NCI-H1930 (cell line): ENCODE results near the gene CCNY.

ENCODE experiments used
- DNase-seq, 2 experiments: peaks; one replicate each; lab custom pipeline; 2025; lab: John Stamatoyannopoulos, UW

CCNY gene

DNA sequence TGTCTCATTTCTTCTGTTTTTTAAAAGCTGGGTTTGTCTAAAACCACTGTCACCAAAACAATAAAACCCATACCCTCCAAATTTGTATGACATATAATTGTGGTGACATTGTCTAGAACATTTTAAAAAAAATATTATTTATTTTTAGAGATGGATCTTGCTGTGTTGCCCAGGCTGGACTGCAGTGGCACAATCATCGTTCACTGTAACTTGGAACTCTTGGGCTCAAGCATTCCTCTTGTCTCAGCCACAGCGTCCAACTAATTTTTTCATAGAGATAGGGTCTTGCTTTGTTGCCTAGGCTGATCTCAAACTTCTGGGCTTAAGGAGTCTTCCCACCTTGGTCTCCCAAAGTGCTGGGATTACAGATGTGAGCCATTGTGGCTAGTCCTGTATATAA lies 116.5 kb downstream of the CCNY start:
- no peak for DNase-seq

DNA sequence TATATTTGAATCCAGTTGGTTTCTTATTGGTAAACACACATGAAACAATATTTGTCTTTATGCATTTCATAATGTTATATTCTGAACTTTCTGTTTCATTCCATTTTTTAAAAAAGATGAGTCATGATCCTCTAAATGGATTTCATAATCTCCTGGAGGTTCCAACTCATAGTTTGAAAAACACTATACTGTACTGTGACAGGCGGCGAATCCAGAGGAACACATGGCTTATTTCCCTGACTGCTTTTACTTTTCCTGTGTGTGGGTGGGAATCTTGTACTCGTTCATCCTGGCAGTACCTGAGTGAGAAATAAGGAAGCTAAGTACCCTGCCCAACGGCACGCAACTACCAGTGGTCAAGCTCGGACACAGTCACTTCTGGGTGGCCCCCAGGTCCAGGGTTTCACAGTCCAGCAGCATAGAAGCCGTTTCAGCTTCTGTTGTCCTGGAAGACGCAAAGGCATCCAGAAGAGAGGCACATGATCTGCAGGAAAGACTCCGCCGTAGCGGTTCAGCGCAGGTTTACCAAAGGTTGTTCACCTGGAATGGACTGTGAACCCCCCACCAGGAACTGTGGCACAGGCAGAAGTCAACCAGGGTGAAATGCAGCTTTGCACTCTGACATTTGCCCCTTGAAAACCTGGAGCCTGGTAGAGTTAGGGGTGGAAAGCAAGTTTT lies 117.7 kb downstream of the CCNY start:
- no peak for DNase-seq

DNA sequence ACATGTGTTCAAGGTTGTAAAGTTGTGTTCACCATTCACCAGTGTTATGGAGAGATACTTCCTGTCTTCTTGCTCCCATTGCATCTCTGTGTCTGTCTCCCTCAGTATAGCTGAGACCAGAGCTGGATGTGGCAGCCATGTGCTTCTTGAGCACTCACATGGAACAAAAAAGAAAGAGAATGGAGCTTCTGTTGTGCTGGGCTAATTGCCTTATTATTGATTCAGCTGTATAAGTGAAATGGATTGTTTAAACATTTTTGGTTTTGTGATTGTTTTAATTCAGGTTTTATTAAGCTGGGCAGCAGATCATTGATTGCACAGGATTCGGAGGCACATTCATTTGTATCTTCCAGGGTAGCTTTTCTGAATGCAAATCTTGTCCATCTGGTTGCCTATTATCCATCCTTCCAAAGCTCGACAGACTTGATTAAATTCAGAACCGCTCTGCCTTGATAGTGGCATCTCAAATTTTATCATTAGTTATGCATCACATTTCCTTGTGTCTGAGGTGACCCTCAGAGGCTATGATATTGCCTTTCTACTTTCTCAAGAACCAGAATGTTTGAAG lies 119.9 kb downstream of the CCNY start:
- no peak for DNase-seq

DNA sequence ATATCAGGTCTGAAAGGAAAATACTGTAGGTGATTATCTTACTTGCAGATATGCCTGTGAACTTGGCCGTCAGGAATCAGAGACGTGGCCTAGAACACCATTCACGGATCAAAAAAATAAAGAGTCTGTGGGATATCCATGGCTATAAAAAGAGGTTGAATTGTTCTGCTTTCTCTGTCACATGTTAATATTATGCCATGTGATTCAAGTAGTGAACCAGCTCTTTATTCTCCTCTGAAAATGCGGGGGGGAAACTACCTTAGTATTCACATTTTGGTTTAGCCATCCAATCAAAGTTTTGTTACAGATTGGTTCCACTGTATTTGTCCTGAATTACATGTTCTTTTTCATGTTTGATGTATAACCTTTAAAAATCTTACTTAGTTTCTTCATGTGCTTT lies 120.5 kb downstream of the CCNY start:
- no peak for DNase-seq

DNA sequence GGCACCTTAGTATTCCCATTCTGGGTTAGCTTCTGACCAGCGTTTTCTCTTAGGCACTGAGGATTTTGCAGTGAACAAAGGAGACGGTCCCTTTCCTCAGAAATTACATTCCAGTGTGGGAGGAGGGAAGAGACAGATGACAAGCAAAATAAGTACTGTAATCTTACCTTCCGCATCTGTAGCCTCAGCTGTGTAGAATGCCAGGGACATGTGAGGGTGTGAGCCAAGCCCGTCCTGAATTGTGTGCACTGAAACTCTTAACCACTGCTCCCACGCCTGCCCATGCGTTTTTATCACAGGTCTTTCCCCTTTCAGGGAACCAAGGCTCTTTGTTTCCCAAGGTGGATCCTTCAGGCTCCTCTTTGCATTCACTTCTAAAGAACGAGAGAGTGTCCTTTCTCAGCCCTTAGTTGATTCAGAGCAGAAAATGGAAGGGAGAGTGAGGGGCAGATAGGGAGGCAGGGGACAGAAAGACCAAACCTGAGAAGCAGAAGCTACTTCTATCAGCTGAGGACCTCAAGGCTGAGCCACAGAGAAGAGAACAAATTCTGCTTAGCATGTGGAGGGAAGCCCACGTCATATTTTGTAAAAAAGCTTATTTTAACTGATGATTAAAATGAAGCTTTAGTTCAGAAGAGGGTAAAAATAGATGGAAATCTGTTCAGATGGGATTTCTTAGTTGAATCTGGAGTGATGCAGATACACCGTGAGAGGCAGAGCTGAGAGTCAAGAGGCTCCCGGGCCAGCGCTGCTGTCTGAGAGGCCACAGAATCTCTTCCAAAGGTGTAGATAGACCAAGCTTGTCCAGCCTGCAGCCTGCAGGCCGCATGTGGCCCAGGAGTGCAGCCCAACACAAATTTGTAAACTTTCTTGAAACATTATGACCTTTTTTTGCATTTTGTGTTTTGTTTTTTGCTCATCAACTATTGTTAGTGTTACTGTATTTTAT lies 122.5 kb downstream of the CCNY start:
- no peak for DNase-seq

DNA sequence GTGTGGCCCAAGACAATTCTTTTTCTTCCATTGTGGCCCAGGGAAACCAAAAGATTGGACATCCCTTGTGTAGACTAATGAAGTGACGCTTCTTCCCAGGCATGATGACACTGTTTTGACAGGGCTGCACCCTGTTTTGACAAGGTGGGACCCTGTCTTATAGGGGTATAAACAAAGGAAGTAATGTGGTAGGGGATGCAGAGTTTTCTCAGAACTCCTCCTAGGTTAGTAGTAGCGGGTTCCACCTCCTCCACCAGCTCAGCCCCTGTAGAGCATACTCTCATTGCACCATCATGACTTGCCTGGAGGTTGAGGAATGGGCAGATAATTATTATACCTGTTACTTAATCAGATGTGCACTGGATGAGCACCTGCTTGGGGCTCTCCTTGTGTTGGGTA lies 123.1 kb downstream of the CCNY start:
- no peak for DNase-seq

DNA sequence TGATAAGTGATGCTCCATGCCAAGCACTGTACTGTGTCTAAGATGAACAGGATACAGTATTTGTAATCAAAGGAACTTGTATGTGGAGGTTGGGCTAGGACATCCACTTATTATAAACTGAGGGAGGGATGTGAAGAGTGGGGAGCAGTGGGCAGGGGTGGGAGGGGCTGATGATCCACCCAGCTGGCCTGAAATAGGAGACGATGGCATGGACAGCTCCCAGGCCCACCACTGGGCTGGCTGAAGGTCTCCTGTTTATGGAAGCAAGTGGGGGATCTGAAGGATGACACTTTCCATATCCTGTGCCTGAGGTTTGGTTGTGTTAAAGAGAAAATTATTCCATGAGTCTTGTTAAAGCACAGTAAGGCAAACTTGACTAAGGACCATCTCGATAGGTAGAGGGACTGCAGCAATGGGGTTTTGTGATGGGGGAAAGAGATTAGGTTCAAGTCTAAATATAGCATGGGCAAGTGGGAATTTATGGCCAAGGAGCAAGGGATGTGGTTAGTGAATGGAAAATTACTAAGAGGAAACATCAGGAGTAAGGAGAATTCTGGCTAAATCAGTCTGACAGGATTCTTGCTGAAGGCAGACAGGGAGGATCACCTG lies 124.6 kb downstream of the CCNY start:
- DNase-seq, result no peak

DNA sequence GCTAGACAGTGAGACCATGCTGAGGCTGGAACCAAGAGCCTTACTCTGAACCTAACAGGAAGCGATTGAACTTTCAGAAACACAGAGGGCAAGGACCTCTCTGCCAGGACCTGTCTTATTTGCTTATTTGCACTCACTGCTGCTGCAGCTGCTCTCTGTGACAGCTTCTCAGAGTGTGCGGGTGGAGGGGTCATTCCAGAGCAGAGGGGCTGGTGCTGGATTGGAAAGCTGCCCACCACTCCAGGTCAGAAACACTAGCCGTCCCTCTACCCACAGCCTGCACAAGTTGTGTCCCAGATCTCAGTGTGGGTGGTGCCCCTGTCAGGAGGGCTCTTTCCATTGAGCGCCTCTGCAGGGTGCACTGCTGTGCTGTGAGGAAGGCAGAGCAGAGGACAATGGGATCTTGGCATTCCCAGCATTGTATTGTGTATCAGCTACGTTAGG lies 126.2 kb downstream of the CCNY start:
- DNase-seq, result no peak

DNA sequence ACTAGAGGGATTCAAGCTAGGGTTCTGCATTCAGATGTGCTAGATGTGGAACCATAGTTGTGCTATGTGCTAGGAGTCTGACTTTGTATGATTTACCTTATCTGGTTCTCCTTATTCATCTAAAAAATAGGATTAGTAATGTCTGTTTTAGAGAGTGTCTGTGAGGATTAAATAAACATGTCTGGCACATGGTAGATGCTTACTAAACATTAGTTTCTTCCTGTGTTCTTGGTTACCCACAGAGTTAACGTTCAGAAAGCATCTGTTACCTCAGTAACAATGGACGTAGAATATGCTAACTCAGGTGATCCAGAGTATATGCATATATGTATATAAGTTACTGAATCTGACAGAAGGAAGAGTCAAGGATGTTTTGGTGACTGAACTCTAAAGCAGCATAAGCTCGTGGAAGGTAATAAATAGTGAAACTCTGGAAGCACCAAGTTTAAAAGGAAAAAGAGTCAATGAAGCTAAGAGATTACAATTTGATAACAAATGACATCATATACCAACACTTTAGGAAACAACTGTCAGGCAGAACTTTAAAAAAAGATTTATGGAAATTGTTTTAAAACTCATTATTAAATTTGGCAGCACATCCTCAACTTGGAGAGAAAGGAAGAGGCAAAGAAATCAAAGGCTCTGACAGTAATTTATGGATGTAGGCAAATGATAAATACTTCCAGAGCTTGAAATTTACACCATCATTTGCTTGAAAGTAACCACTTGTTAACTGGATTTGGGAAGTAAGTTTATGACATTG lies 127.0 kb downstream of the CCNY start:
- no peak for DNase-seq

DNA sequence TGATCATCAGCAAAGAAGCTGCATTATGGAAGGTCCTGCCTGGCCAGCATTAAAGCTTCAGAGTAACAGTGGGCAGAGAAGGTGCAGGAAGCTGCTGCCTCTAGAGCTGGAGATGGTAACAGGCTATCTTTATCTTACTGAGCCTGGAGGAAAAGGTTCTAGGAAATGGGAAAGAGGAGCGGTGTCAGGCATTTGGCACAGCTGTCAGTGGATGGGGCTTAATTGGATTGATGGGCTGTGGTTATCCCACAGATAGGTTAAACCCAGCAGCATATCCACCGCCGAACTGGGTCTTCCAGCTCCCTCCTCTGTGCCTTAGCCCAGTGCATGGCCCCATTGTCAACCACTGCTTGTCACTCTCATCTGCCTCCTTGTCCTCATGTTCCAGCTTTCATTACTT lies 127.6 kb downstream of the CCNY start:
- DNase-seq, result no peak

DNA sequence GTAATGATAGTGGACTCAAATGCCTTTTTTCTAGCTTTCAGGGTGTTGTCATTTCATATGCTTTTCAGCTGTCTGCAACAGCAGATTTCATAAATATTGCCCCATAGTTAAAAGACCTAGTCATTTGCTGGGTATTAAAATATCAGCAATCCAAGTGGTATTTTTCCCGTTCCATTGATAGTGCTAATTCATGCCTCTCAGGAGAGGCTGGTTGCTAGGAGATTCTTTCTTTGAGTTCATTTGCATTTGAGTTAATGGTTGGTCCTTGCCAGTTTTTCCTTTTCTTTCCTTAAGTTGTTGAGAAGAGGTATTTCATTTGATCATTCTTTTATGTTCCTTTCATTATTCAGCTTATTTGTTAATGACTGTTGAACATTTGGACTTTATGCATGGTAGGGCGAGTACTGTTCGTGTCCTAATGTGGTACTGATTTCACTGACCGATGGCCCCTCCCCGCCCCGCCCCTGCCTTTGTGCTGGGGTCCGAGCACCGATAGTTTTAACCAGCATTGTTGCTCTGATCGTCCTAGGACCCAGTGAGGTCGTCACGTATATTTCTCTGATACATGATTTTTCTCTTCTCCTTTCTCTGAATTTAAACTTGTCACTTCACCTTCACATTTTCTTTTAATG lies 128.6 kb downstream of the CCNY start:
- DNase-seq, result no peak

DNA sequence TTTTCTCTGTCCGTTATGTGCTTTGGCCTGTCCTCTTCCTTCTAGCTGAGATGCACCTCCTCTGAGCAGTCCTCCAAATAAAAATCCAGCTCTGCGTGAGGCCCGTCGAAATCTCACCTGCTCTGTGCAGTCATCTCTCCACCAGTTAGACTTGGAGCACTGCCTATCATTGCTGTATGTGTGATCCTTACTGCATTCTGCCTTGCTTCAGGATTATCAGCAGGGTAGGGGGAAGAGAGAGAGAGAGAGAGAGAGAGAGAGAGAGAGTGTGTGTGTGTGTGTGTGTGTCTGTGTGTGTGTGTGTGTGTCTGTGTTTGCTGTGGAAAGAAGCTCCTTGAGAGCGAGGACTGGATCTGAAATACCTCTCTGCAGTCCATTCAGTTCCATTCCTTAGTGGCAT lies 129.4 kb downstream of the CCNY start:
- DNase-seq, result no peak

DNA sequence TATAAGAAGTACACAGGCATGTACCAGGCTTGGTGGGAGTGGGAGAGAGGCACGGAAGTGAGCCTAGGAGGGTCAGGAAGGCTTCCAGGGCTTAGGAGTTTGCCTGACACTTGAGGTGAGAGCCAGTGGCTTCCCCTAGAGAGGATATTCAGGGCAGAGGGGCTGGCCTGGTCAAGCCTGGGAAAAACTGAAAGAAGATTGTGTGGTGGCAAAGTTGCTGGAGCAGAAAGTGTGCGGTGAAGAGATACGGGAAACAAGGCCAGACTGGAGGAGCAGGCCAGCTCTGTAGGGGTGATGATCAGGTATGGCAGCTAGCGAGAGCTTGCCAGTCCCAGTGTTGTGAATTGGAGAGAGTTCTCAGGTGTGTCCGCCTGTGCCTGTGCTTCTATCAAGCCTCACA lies 129.9 kb downstream of the CCNY start:
- no peak for DNase-seq

DNA sequence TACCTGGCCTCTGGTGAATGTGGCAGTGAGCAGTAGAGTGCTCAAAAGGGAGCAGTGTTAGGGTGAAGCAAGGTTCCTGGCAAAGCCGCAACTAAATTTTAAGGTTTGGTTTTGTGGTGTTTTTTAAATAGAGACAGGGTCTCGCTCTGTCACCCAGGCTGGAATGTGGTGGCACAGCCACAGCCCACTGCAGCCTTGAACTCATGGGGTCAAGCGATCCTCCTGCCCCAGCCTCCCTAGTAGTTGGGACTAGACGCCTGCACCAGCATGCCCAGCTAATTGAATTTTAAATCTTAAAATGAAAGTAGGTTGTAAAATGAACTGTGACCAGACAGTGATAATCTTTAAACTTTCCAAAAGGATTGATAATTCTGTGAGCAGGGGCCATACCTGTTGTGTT lies 130.4 kb downstream of the CCNY start:
- DNase-seq, result no peak

DNA sequence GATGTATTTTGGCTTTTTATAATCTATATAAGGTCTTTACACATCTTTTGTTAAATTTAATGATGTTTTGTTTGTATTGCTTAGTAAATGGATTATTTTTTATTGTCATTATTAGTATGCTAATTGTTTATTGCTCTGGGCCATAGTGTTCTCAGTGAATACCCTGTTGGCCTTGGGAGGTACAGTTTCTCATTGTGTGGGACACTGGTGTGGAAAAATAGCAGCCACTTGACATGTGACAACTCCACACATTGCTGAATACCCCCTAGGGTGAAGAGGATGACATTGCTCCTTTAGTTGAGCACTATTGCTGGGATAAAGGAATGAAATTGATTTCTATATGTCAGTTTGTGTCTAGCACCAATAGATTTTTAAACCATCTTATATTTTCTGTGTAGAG lies 130.9 kb downstream of the CCNY start:
- no peak for DNase-seq

DNA sequence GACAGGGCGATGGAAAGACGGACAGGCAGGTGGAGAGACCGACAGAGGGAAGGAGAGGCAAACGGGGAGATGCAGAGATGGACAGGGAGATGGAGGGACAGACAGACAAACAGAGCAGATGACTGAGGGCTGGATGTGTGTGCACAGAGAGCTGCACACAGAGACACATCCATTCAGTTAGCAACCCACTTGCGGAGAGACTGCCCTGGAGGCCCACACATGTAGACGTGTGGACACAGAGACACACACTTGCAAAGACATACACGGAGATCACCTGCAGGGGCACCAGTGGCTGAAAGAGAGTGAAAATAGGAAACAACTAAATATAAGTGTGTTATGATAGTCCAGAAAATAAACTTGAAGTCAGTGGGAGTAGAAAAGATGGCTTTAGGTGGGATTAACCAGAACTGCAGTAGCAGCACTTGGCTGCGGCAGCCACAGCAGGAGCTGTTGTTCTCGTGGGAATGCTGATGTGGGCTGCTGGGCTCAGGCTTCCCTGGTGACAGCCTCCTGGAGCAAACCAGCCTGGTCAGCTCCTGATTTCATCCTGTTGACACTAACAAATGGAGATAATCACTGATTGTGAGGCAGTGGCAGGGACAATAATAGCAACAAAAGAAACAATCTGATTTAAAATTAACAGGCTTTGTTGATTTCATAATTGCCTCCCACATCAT lies 134.1 kb downstream of the CCNY start:
- DNase-seq, result peak in 1 of 2 experiments; percentile 1

DNA sequence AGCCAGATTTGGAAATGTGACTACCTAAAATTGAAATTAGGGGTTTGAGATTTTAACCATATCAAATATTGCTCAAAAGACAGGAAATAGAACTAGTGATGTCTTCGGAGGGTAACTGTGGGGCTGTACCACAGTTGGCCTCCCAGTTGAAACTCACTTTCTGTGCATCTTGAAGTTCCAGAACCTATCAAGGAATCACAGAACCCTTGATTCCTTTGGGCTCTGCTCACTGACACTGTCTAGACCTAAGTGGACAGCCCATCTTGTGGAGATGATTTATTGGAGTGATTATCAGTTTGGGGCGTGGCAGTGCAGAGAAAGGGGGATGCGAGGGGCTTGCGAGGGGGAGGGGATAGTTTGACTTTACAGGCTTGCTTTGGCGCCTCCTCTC lies 134.6 kb downstream of the CCNY start:
- no peak for DNase-seq

DNA sequence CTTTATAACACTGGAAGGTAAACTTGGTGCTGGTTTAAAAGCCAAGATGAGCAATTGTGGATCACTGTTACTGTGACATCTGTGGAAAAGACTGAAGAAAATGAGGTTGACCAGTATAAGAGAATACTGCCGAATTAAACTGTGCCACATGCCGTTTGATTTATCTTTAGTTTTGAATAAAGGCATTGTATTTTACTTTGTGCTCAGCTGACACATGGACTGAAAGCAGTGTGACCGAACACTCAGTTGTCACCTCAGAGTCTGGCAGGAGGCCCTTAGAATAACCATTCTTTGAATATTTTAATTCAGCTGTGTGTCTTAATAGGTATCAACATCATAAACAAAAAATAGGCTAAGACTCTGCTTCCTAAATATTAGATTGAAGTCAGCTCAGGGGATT lies 135.1 kb downstream of the CCNY start:
- no peak for DNase-seq

DNA sequence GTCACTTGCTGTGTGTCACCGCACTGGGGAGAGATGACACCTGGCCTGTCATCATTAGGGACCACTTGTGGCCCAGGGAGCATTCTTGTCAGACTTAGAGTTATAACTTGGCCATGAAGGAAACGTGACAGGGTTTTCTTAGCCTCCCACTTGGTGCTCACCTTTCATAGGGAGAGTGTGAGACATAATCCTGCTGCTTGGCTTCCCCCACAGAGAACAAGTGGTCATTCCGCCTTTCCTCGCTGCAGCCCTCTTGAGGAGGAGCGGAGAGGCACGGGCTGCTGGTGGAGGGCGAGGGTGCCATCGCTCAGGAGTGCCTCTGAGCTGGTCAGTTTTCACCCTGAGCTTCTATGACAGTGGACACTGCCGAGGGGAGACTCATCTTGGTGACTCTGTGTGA lies 143.8 kb downstream of the CCNY start:
- DNase-seq, result no peak

DNA sequence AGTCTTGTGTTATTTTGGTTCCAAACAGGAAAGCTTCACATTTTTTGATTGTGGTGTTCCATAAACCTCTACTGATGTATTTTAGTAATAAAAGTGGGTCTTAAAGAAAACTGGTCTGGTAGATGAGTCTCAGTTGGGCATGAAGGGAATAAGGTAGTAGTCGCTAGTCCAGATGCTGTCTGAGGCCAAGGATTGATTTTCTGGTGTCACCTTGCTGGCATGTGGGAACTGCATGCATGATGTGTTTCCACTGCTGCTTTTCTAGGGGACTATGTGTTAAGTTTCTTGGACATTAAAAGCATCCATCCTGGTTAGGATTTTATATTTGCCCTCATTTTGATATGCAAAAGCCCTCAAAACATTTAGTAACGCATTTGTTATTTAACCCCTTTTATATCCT lies 145.1 kb downstream of the CCNY start:
- no peak for DNase-seq
